ENCODE measurements around the gene NTRK1. TPM values are rescaled to one million over a fixed set of nuclear protein-coding genes. Genes with fewer than 3 reads are reported as not detected.

NTRK1 gene
- total RNA-seq, 1 experiment from 2014 or later = 0.24 TPM

- H3K4me1 ChIP-seq (ENCODE audit: insufficient read depth, low read length) = no peaks in the 10 kb centered on the region
- no peak overlapping the region for H3T11ph ChIP-seq (ENCODE audit: low read length)
- H2AFZ ChIP-seq (ENCODE audit: low read length) = no peak overlapping the region
- H3K9ac ChIP-seq (ENCODE audit: extremely low read depth, insufficient read length, low read length) = no peak overlapping the region
- H3K18ac ChIP-seq (ENCODE audit: insufficient read length, low read depth, low read length) = no peak overlapping the region
- H3K27ac ChIP-seq (ENCODE audit: insufficient read length, low read depth, low read length) = no peak overlapping the region
- no peak overlapping the region for H2BK12ac ChIP-seq (ENCODE audit: insufficient read length, low read depth, low read length)
- Mint-ChIP-seq H3K9me3 (no peaks in the 10 kb centered on the region; a peak in 1 of 5 replicates), H3K27ac (no peak overlapping the region), H3K27me3 (ENCODE audit: low read depth) (peaks cover 86% of the 10 kb centered on the region), H3K36me3 (ENCODE audit: insufficient read depth in 1 of 3, low read depth in 3 of 3) (no peaks in the 10 kb centered on the region), H3K4me1 (peaks cover 9 to 27% of the 10 kb centered on the region in 2 experiments), H3K4me3 (no peak overlapping the region)
- H3K79me2 ChIP-seq (ENCODE audit: insufficient read depth, low read length) = no peaks in the 10 kb centered on the region
- H3K4me2 ChIP-seq (ENCODE audit: insufficient read depth, insufficient read length, low read length) = no peak overlapping the region
- TF ChIP-seq, protein P1, sequence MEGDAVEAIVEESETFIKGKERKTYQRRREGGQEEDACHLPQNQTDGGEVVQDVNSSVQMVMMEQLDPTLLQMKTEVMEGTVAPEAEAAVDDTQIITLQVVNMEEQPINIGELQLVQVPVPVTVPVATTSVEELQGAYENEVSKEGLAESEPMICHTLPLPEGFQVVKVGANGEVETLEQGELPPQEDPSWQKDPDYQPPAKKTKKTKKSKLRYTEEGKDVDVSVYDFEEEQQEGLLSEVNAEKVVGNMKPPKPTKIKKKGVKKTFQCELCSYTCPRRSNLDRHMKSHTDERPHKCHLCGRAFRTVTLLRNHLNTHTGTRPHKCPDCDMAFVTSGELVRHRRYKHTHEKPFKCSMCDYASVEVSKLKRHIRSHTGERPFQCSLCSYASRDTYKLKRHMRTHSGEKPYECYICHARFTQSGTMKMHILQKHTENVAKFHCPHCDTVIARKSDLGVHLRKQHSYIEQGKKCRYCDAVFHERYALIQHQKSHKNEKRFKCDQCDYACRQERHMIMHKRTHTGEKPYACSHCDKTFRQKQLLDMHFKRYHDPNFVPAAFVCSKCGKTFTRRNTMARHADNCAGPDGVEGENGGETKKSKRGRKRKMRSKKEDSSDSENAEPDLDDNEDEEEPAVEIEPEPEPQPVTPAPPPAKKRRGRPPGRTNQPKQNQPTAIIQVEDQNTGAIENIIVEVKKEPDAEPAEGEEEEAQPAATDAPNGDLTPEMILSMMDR (conservative IDR thresholded peaks at IDR 0.05) = no peak
- no CpG with 5 or more reads among the region's 8 CpGs for WGBS (ENCODE audit: extremely low coverage, insufficient read length, low lambda C conversion rate)
- H3K56ac ChIP-seq (ENCODE audit: insufficient read length, low read depth, low read length) = no peak overlapping the region
- H2AK5ac ChIP-seq (ENCODE audit: insufficient read length, low read length) = no peak overlapping the region
- H4K8ac ChIP-seq (replicated peaks; ENCODE audit: insufficient read length, low read depth, low read length) = no peak overlapping the region
- no peak overlapping the region for H3K4ac ChIP-seq (ENCODE audit: low read depth, low read length)
- no peaks in the 10 kb centered on the region for H4K20me1 ChIP-seq (ENCODE audit: control insufficient read depth, insufficient read depth, insufficient read length)
- no peak for DNase-seq
- no peak overlapping the region for H4K5ac ChIP-seq (ENCODE audit: insufficient read length, low read depth, low read length)
- peaks cover 9% of the 10 kb centered on the region for H3K23me2 ChIP-seq (ENCODE audit: insufficient read length, low read depth, low read length, poor library complexity, severe bottlenecking)
- no peaks in the 10 kb centered on the region for H3K9me3 ChIP-seq (ENCODE audit: control insufficient read depth, low read depth, low read length)
- H3K14ac ChIP-seq (ENCODE audit: insufficient read depth, low read length) = no peak overlapping the region
- no peak overlapping the region for H4K91ac ChIP-seq (ENCODE audit: insufficient read length, low read depth, low read length)
- peaks cover 24% of the 10 kb centered on the region; the same call in 1 of the 2 replicates for H3K27me3 ChIP-seq (ENCODE audit: insufficient read depth, low read length)
- H2BK5ac ChIP-seq (ENCODE audit: insufficient read length, low read length) = no peak overlapping the region
- H2BK15ac ChIP-seq (ENCODE audit: low read depth, low read length) = no peak overlapping the region
- H2BK20ac ChIP-seq (ENCODE audit: low read depth, low read length, poor library complexity, severe bottlenecking) = no peak overlapping the region
- no peaks in the 10 kb centered on the region for H3K79me1 ChIP-seq (ENCODE audit: insufficient read depth, low read depth, low read length, poor library complexity, severe bottlenecking)
- no peak overlapping the region for H2BK120ac ChIP-seq (ENCODE audit: low read depth, low read length, poor library complexity, severe bottlenecking)
- H3K23ac ChIP-seq (ENCODE audit: insufficient read length, low read depth, low read length) = no peak overlapping the region
Observed at GRCh38 chr1:156840186-156840897, 20.3 kb upstream of the NTRK1 start.

Measured in H9 (cell line).